NCI-H1048 (cell line): ENCODE data around the gene BRPF1.

Experiments
- DNase-seq: peaks from one replicate; lab custom pipeline; 2025; lab: John Stamatoyannopoulos, UW

BRPF1 gene, protein sequence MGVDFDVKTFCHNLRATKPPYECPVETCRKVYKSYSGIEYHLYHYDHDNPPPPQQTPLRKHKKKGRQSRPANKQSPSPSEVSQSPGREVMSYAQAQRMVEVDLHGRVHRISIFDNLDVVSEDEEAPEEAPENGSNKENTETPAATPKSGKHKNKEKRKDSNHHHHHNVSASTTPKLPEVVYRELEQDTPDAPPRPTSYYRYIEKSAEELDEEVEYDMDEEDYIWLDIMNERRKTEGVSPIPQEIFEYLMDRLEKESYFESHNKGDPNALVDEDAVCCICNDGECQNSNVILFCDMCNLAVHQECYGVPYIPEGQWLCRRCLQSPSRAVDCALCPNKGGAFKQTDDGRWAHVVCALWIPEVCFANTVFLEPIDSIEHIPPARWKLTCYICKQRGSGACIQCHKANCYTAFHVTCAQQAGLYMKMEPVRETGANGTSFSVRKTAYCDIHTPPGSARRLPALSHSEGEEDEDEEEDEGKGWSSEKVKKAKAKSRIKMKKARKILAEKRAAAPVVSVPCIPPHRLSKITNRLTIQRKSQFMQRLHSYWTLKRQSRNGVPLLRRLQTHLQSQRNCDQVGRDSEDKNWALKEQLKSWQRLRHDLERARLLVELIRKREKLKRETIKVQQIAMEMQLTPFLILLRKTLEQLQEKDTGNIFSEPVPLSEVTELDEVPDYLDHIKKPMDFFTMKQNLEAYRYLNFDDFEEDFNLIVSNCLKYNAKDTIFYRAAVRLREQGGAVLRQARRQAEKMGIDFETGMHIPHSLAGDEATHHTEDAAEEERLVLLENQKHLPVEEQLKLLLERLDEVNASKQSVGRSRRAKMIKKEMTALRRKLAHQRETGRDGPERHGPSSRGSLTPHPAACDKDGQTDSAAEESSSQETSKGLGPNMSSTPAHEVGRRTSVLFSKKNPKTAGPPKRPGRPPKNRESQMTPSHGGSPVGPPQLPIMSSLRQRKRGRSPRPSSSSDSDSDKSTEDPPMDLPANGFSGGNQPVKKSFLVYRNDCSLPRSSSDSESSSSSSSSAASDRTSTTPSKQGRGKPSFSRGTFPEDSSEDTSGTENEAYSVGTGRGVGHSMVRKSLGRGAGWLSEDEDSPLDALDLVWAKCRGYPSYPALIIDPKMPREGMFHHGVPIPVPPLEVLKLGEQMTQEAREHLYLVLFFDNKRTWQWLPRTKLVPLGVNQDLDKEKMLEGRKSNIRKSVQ (N-terminal part only)

GRCh38 chr3:9731206-9732079, at the start of gene BRPF1:
Gene BRPF1 (plus strand): TSS chr3:9731735. CDS start chr3:9734141, 2,406 bp downstream.
- DNase-seq, result peak; percentile 97

- DNase-seq, result no peak
These were observed 49.4 kb upstream of the BRPF1 start for GRCh38 chr3:9682096-9682495.

DNA sequence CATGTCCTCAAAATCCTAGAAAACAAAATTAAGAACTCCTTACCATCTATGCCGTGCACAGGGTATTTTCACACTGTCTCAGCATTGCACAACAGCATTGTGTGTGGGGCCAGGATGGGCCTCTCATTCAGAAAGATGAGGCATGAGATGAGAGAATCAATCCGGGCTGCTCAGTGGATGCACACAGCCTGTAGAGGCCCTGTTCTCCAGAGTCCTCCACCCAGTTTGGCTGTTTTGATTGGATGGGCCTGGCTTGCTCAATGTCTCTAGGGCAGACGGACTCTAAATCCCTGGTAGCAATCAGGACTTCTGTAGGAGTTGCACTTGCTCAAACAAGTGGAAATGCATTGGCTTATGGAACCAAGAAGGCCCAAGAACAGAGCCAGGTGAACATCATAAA, 48.1 kb upstream of the BRPF1 start:
- no peak for DNase-seq

DNA sequence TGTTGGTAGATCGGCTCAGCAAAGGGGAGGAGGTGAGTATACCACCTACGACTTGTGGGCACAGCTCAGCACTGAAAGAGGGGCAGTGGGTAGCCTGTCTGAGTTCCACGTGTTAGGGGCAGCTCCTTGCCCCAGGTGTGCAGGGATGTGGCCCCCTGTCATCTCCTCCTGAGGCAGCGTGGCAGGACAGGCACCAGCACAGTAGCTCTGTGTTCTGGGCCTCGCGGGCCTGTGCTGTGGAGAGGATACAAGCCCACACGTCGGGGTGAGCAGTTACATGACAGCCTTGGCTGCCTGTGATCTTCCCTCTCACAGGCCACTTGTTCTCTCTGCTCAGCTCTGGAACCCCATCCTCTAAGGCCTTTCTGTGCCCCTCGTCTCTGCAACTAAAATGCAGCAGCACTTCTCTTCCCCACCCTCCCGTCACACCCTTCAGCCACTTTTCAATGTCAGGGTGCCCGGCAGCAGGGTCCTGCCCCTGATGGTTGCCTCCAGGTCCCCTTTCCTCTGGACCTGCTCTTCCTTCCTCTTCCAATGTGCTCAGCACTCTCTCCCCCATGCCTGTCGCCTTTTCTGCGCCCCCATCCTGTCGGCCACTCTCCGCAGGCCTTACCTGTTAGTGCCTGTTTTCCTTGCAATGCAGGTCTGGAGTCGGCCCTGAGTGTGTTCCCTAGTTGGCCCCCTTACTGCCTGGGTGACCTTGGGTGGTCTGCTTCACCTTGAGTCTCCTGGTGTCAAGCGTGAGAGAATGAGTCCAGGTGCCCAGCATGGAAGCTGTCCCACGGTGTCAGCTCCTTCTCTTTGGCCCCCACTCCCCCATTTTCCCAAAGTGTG, 46.1 kb upstream of the BRPF1 start:
- DNase-seq, result no peak

- no peak for DNase-seq
These were observed 45.4 kb upstream of the BRPF1 start for GRCh38 chr3:9686050-9686550.

DNA sequence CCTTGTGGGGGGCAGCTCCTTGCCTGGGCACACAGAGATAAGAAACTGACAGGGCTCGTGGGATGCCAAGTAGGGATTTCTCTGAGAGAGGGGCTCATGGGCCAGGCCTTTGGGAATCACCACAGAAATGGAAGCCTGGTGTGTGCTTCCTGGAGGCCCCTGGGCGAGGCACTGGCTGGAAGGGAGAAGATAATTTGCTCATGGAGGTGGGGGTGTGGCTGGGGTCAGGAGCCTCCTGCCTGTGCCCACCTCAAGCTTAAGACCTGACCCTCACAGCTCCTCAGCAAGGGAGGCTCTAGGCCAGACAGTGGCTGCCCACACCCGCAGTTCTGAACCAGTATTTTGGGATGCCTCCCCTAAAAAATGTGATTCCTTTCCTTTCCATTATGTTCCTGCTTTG, 44.8 kb upstream of the BRPF1 start:
- DNase-seq, result no peak

GRCh38 chr3:9687514-9687913, 44.0 kb upstream of the BRPF1 start:
- no peak for DNase-seq

- DNase-seq, result no peak
These were observed 42.6 kb upstream of the BRPF1 start for GRCh38 chr3:9688961-9689360.

- no peak for DNase-seq
These were observed 41.8 kb upstream of the BRPF1 start for GRCh38 chr3:9689757-9690156.

DNA sequence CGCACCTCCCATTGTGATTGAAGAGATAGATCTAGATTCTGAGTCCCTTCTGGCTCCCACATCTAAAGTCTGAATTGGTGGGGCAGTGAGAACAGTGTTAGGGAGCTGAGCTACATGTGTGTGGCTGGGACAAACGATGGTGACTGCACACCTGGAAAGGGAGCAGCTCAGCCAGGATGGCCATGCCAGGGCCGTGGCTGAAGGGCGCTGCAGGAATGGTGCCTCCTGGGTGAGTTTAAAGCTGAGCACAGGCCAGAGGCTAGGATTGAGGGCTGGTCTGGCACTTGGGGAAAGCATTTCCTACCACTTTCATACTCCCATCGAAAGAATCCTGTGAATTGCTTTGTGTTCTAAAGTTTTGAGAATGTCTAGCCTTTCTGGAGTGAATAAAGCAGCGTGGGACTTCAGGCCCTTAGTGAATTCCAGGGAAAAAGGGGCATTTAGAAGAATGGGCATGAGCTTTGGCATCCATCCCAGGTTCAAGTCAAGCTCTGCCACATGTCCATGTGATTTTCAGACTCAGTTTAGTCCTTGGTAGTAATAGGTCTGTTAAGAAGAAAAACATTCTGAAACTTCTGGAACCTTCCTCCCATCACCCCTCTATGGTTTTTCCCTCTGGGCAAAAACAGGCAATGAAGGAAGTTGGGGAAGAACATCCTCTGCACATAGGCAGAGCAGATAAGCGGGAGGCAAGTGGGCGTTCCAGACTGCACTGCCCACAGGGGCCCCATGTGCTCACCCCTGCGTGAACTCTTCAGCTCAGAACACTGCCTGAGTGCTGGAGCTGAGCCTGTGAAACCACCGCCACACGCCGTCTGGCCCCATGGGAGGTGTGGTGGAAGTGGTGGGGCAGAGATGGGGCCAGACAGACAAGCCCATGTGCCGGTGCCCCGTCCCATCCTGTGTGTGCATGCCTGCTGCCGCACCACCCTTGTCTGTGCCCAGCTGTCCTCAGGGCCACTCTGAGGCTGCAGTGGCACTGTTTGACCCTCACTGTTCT, 40.8 kb upstream of the BRPF1 start:
- no peak for DNase-seq

DNA sequence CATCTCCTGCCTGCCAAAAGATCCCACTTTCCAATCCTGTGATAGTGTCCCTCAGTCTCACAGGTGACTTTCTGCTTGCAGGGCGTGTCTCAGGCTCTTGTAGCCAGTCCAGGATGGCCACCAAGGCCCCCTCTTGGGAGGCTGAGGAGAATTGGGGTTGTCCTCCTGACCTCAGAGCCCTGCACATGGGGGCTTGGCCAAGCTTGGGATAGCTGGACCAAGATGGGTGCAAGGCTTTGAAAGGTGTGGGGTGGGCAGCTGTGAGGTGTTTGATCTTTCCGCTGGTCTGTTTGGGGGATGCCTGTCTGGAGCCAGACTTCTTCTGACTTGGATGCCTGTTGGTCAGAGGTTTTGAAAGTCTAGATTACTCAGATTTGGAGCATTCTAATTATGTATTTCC, 39.9 kb upstream of the BRPF1 start:
- no peak for DNase-seq

GRCh38 chr3:9692416-9692815, 39.1 kb upstream of the BRPF1 start:
- no peak for DNase-seq

- no peak for DNase-seq
These were observed 36.2 kb upstream of the BRPF1 start for GRCh38 chr3:9695345-9695744.

GRCh38 chr3:9695746-9696145, 35.8 kb upstream of the BRPF1 start:
- no peak for DNase-seq

DNA sequence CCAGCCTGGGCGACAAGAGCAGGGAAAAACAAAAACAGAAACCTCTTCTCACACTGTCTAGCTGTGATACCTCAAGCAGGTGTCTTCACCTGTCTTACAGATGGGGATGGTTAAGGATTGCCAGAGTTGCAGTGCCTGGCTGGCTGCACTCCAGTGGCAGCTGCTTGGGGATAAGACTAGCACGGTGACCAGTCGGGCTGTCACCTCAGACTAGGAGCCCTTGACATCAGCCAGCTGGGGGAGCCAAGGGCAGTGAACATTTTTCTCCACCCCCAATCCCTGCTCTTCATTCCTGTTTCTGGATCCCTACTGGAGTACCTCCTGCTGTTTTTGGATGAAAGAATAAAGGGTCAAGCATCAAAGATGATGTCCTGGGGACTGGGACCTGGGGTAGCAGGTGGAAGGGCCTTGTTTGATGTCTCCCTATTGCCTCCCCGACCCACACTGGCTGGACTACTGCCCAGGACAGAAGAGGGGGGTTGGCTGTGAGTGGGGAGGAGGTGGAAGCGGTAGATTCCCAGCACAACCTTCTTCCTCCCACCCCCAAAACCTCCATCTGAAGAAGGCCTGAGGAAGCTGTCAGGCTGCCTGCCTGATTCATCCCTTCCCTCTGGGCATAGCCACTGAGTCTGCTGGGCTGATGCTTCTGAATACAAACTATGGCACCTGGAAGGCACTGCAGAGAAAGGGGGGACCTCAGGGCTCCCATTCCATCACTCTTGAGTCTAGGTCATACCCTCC, 34.9 kb upstream of the BRPF1 start:
- no peak for DNase-seq

- DNase-seq, result no peak
These were observed 33.6 kb upstream of the BRPF1 start for GRCh38 chr3:9697892-9698291.

DNA sequence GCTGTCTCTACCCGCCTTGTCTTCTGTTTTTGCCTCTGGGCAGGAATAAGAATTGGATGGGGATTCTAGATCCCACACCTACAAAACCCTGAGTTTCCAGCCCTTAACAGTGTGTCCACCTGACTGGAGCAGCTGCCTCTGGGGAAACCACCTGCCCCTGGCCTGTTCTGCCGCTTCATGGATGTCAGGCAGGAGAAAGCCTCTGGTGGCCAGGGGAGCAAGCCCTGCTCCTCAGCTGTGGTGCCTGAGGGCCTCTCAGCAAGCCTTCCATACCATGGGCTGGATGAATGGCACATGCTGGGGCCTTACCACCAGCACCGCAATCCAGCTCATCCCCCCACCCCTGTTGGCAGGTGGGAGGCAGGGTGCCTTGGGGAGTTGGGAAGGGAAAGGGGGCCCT, 33.2 kb upstream of the BRPF1 start:
- DNase-seq, result no peak

GRCh38 chr3:9700536-9700935, 31.0 kb upstream of the BRPF1 start:
- no peak for DNase-seq
